Ascending aorta (tissue), 2 donors: ENCODE results near the gene PSMD5. TPM values are rescaled to one million over a fixed set of nuclear protein-coding genes. Genes with fewer than 3 reads are reported as not detected.

Source experiments
- DNase-seq, 2 donors: peaks; one replicate each; pipeline ENCODE4 v3.0.0-alpha.2; 2019; ENCODE audit warnings: low spot score in 2 of 2
- H3K27ac ChIP-seq, 2 donors: fragments of 200-600 bp; sonication (generic); one replicate each; pipeline ENCODE4 v1.5.1; 2016 to 2017; ENCODE audit warnings: mild to moderate bottlenecking in 1 of 2
- H3K27me3 ChIP-seq: fragments of 200-600 bp; sonication (generic); one replicate; pipeline ENCODE4 v1.5.1; 2017
- H3K36me3 ChIP-seq, 2 donors: fragments of 200-600 bp; sonication (generic); one replicate each; pipeline ENCODE4 v1.5.1; 2016
- H3K4me1 ChIP-seq, 2 donors: fragments of 200-600 bp; sonication (generic); one replicate each; pipeline ENCODE4 v1.5.1; 2016 to 2017; ENCODE audit warnings: mild to moderate bottlenecking in 1 of 2
- H3K4me3 ChIP-seq, 2 donors: fragments of 200-600 bp; sonication (generic); one replicate each; pipeline ENCODE4 v1.5.1; 2016 to 2017; ENCODE audit warnings: mild to moderate bottlenecking in 1 of 2
- H3K9me3 ChIP-seq, 2 donors: fragments of 200-600 bp; sonication (generic); one replicate each; pipeline ENCODE4 v1.5.1; 2016
- intact Hi-C: fragments of 100-400 bp; cut with DNase I; formaldehyde crosslinking; loops from one replicate; pipeline ENCODE4 v1.15.1; 2023
- total RNA-seq: library from RNA; depleted of rRNA; stranded (reverse); fragments of >200 nt; gene quantifications from one replicate; pipeline ENCODE4 v1.1.0, GENCODE V29; 2016
- TF ChIP-seq, protein P1 (sequence below), 3 experiments: fragments of 200-600 bp in 2 of 3; fragments of 450-650 bp in 1 of 3; sonication (generic) in 2 of 3; IDR thresholded peaks; one replicate each; pipeline ENCODE4 v1.5.1; 2016 to 2019; ENCODE audit warnings: antibody characterized with exemption in 3 of 3, mild to moderate bottlenecking in 1 of 3, moderate library complexity in 1 of 3

PSMD5 gene
- total RNA-seq, 1 donor from 2014 or later: 18.2 TPM

DNA sequence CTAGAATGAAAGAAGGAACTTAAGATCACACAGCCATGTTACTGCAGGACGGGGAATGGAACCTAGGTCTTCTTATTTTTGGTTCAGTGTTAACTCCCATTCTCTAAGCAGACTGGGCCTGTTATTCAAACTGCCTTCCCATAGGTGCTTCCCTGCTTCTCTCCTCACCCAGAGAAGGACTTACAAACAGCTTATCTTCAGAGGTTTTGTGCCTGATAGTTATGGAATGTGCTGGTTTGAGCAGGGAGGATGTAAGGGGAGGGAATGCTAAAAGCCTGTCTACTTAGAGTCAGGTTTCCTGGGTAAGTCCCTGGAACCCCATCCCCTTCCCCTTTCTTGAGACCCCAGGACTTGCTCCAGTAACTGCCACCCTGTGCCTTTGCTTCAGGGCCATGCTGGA, 4.2 kb upstream of the PSMD5 start:
- peaks cover 0 to 5% of the 10 kb centered on the region in 2 donors for H3K36me3 ChIP-seq
- intact Hi-C loops: no loop called here
- H3K4me3 ChIP-seq: no peak overlapping the region
- no peak for DNase-seq
- H3K9me3 ChIP-seq: no peaks in the 10 kb centered on the region
- no peaks in the 10 kb centered on the region for H3K27me3 ChIP-seq
- no peak overlapping the region for H3K27ac ChIP-seq
- TF ChIP-seq, protein P1, sequence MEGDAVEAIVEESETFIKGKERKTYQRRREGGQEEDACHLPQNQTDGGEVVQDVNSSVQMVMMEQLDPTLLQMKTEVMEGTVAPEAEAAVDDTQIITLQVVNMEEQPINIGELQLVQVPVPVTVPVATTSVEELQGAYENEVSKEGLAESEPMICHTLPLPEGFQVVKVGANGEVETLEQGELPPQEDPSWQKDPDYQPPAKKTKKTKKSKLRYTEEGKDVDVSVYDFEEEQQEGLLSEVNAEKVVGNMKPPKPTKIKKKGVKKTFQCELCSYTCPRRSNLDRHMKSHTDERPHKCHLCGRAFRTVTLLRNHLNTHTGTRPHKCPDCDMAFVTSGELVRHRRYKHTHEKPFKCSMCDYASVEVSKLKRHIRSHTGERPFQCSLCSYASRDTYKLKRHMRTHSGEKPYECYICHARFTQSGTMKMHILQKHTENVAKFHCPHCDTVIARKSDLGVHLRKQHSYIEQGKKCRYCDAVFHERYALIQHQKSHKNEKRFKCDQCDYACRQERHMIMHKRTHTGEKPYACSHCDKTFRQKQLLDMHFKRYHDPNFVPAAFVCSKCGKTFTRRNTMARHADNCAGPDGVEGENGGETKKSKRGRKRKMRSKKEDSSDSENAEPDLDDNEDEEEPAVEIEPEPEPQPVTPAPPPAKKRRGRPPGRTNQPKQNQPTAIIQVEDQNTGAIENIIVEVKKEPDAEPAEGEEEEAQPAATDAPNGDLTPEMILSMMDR (IDR thresholded peaks at IDR 0.05): no peak
- peaks cover 2 to 12% of the 10 kb centered on the region in 2 donors for H3K4me1 ChIP-seq

DNA sequence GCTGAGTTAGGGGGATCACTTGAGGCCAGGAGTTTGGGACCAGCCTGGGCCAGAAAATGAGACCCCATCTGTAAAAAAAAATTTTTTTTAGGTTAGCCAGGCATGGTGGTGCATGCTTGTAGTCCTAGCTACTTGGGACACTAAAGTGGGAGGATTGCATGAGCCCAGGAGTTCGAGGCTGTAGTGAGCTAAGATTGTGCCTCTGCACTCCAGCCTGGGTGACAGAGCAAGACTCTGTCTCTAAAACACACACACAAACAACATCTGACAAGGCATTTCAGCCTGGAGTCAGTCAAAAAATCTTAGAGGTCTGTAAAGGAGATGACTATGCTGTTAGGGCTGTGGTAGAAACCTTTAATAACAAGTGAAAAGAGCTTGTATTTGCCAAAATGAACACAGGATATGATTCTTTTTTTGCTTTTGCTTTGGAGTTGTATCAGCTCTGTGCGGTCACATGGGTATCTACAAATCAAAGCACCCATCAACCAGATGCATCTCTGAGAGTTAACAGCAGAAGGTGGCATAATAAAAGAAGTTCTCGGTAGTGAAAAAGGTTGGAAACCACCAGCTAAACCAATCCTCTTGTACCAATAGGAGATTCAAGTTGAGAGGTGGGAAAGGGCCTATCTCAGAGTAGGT, 3.6 kb upstream of the PSMD5 start:
- H3K4me1 ChIP-seq: peaks cover 2 to 17% of the 10 kb centered on the region in 2 donors
- no peaks in the 10 kb centered on the region for H3K27me3 ChIP-seq
- H3K27ac ChIP-seq: no peak overlapping the region
- H3K36me3 ChIP-seq: no peaks in the 10 kb centered on the region
- intact Hi-C loops: no loop called here
- no peaks in the 10 kb centered on the region for H3K9me3 ChIP-seq
- DNase-seq: no peak
- no peak overlapping the region for H3K4me3 ChIP-seq
- TF ChIP-seq, protein P1 (IDR thresholded peaks at IDR 0.05): no peak

DNA sequence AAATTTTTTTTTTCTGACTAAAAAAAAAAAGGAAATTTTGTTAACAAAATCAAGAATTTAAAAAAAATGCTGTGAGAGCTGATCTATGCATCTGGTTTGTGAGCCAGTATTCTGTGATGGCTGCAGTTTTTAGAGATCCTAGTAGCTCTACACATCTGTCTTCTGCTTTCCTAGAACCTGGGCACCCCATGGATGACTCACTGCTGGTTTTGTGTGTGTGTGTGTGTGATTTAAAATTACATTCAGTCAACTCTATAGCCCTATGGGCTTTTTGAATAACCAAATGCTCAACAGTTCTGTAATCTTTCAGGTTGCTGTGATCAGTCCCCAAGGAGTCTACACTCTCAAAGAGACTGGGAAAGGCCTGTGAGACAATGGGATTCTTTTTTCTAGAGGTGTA, 2.5 kb upstream of the PSMD5 start:
- TF ChIP-seq, protein P1 (IDR thresholded peaks at IDR 0.05): no peak
- H3K4me1 ChIP-seq: peaks cover 2 to 24% of the 10 kb centered on the region in 2 donors
- no peak for DNase-seq
- H3K27ac ChIP-seq: no peak overlapping the region
- no peaks in the 10 kb centered on the region for H3K27me3 ChIP-seq
- no peaks in the 10 kb centered on the region for H3K36me3 ChIP-seq
- no peak overlapping the region for H3K4me3 ChIP-seq
- no peaks in the 10 kb centered on the region for H3K9me3 ChIP-seq
- intact Hi-C loops: no loop called here

GRCh38 chr9:120841930-120842684, 615 bp downstream of the PSMD5 start:
- intact Hi-C loops: loop anchor here (1.0 to 2.0 kb wide), 2 partner anchors 49 to 233 kb away; partner anchors contain the start of genes CNTRL and FBXW2
- H3K27me3 ChIP-seq: no peaks in the 10 kb centered on the region
- peak overlapping the region; percentile 75 to 84 for H3K4me3 ChIP-seq
- H3K9me3 ChIP-seq: no peaks in the 10 kb centered on the region
- H3K4me1 ChIP-seq: peaks cover 2 to 25% of the 10 kb centered on the region in 2 donors
- H3K27ac ChIP-seq: peak overlapping the region; percentile 89 to 97
- H3K36me3 ChIP-seq: no peaks in the 10 kb centered on the region
- no peak for DNase-seq
- TF ChIP-seq, protein P1 (IDR thresholded peaks at IDR 0.05): no peak

DNA sequence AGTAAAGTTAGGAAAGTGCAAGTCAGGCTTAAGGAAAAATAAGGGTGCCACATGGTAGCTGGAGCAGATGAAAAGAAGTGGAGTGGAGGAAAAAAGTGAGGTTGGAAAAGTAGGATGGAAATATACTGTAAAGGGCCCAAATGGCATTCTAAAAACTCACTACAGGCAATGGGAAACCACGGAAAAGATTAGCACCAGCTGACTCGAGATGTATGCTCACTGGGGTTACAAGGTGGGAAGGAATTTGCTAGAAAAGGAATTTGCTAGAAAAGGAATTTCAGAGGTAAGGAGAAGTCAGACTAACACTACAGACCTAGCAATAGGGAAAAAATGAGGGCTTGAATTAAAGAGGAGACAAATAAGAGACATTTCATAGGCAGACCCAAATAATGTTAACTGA, 3.6 kb downstream of the PSMD5 start:
- Histone ChIP-seq H3K4me1 (peaks cover 2 to 21% of the 10 kb centered on the region in 2 donors), H3K9me3 (no peaks in the 10 kb centered on the region), H3K27me3 (no peaks in the 10 kb centered on the region), H3K4me3 (no peak overlapping the region), H3K27ac (no peak overlapping the region), H3K36me3 (peaks cover 5% of the 10 kb centered on the region in 2 donors)
- no peak for DNase-seq
- intact Hi-C loops: no loop called here
- TF ChIP-seq, protein P1 (IDR thresholded peaks at IDR 0.05): no peak
